HG03520 (cell line): ENCODE results near the gene CALN1.
"Not testable (repeated sequence)": the region's sequence is repeated elsewhere in the genome, so short reads cannot be mapped to it uniquely, and the experiment has no call there.

ENCODE experiments used
- ATAC-seq: cut with Tn5 transposase; IDR thresholded peaks from one replicate; pipeline ENCODE4 v1.9.1; 2021; ENCODE audit warnings: mild to moderate bottlenecking, moderate library complexity; ENCODE audit not compliant: unreplicated experiment

The CALN1 gene

GRCh38 chr7:72268796-72269195 is 143.3 kb downstream of the CALN1 start:
- ATAC-seq, result no peak

GRCh38 chr7:72268090-72268489 is 144.0 kb downstream of the CALN1 start:
- ATAC-seq, result no peak

DNA sequence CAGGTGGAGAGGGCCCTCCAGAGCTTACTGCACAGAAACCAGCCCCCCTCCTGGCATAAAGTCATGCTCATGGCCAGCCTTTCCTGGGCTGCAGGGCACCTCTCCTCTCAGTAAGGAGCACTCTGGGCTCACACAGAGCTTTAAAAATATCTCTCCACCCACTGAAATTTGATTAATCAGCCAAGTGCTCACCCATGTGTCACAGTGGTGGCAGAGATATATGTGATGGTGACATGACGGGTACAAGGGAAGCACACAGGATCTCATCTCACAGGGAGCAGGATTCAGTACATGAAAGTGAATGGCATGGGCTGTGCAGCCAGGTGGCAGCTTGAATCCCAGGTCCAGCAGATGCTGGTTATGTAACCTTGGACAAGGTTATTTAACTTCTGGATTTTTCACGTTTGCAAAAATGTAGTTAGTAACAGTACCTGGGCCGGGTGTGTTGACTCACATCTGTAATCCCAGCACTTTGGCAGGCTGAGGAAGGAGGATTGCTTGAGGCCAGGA is 144.8 kb downstream of the CALN1 start:
- no peak for ATAC-seq

- ATAC-seq, result no peak
These were observed 145.4 kb downstream of the CALN1 start for GRCh38 chr7:72266771-72267170.

DNA sequence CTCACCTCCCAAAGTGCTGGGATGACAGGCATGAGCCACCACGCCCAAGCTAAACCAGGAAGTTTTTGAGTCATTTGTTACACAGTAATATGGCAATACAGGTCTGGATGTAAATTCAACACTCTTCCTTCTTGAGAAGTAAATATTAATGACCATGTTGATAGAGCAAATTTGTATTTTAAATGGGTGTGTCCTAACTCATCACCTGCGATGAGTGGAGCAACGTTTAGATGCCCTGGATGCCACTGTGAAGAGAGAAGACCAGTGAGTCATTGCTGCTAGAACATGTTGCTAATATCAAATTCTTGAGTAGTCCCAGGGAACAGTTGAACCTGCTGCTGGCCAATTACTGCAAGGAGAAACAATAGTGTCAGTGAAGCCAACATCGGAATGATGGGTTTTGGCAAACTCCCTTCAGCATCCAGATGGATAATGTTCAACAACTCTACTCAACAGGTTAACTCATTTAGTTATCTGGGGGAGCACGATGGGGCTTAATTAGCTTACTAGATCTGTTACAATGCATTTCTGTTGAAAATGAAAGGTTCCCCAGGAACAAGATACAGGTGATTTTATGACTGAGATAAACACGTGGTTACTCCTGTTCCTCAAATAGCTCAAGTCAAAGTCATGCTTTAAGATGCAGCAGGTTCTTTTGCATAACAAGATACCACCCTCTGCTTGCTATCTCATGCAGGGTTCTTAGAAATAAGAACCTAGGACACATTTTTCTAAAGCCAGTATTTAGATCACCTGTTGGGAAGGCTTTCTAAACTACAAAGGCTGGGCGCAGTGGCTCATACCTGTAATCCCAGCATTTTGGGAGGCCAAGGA is 146.8 kb downstream of the CALN1 start:
- no peak for ATAC-seq

- ATAC-seq, result no peak
These were observed 151.7 kb downstream of the CALN1 start for GRCh38 chr7:72260406-72260805.

DNA sequence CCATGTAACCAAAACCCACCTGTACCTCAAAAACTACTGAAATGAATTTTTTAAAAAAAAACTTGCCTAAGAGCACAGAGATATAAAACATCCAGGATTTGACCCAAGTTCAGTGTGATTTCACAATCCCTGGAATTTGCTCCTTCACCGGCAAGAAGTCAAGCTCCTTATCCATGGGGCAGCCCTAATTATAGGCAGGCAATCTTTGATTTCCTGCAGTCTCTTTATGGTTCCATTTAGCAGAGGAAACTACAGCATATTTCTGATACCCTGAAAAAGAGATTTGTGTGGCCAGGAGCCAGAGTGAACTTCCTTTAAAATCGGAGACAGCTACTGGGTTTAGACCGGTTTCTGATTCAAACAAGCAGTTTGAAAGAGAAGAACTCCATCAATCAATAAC is 154.1 kb downstream of the CALN1 start:
- no peak for ATAC-seq

- ATAC-seq, result no peak
These were observed 157.7 kb downstream of the CALN1 start for GRCh38 chr7:72254455-72254854.

GRCh38 chr7:72249106-72249505 is 163.0 kb downstream of the CALN1 start:
- no peak for ATAC-seq

DNA sequence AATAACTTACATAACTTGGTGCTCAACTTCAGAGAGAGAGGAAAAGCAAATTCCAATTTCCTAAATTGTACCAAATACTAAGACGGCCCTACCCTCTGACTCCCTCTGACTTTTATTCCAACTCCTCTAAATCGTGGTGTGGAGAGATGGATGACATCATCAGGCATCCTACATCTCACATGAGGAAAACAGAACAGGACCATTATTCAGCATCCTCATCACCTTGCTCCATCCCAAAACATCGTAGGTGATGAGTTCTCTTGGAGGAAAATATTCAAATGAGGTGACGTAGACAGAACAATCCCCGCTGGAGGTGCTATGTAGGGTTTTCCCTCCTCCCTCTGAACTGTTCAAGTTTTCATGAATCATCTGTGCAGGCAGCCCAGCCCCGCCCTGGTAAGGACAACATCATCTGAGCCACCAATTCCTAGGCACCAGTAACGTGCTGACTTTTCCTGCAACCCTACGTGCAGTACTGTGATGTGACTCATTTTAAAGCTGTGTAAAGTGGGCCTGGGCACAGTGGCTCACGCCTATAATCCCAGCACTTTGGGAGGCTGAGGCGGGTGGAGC is 167.2 kb downstream of the CALN1 start:
- ATAC-seq, result no peak

DNA sequence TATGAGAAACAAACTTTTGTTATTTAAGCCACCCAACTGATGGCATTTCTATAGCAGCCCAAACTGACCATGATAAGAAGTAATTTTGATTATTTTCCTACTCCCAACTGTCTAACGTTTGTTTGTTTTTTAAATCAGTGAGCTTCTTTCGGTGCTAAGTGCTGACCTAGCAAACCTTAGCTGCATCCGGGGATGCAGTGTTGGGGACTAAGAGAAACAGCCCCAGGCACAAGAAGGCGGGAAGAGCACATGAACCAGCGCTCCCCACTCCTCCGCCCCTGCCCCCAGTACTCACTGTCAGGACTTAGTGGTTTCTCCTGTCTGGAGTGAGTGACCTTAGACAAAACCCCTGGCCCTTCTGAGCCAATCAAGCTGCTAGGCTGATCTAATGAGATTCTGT is 168.8 kb downstream of the CALN1 start:
- ATAC-seq, result no peak

DNA sequence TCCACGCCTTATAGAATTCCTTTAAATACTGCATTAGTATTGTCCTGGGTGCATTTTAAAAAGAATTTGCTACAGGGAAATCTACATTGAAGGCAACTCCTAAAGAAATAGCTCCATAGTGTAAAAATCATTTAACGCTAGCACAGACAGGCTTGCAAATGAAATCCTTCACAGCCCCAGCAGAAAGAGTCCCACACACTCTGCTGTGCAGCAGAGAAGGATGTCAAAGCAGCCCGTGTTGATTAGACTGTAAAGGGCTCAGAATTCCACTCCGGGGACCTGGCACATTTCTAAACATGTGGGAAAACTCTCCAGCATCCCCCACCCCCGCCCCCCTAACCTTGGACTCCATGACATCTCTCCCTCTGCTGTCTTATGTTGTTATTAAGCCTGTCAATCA is 176.8 kb downstream of the CALN1 start:
- ATAC-seq, result no peak

GRCh38 chr7:72234086-72234485 is 178.1 kb downstream of the CALN1 start:
- ATAC-seq, result no peak

DNA sequence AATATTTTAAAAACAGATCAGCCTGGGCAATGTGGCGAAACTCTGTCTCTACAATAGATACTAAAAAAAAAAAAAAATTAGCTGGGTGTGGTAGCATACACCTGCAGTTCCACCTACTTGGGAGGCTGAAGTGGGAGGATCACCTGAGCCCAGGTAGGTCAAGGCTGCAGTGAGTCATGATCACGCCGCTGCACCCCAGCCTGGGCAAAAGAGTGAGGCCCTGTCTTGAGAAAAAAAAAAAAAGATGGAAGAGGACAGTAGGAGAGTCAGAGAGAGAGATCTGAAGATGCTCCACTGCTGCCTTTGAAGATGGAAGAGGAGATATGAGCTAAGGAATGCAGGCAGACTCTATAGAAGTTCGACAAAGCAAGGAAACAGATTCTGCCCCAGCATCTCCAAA is 181.9 kb downstream of the CALN1 start:
- ATAC-seq, result no peak

DNA sequence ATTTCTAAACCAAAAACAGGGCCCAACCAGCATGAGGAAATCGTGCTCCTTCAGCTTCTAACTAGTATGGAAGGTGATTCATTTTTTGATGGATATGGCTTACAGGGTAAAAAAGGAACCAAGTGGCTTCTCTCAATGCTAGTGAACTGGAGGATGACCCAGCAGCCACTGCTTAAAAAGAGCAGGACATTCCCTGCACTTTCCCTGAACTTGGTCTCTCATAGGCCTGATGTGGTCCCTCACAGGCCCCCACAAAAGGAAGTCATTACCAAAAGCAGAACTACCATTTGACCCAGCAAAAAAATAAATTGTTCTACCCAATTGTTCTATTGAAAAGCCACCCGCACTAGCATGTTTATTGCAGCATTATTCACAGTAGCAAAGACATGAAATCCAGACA is 188.8 kb downstream of the CALN1 start:
- no peak for ATAC-seq

GRCh38 chr7:72222136-72222535 is 190.0 kb downstream of the CALN1 start:
- ATAC-seq, result no peak

GRCh38 chr7:72219500-72219899 is 192.6 kb downstream of the CALN1 start:
- ATAC-seq, result no peak

- no peak for ATAC-seq
These were observed 195.0 kb downstream of the CALN1 start for GRCh38 chr7:72217151-72217550.

GRCh38 chr7:72213769-72214168 is 198.4 kb downstream of the CALN1 start:
- ATAC-seq, result no peak

- ATAC-seq, result no peak
These were observed 199.1 kb downstream of the CALN1 start for GRCh38 chr7:72213081-72213480.

DNA sequence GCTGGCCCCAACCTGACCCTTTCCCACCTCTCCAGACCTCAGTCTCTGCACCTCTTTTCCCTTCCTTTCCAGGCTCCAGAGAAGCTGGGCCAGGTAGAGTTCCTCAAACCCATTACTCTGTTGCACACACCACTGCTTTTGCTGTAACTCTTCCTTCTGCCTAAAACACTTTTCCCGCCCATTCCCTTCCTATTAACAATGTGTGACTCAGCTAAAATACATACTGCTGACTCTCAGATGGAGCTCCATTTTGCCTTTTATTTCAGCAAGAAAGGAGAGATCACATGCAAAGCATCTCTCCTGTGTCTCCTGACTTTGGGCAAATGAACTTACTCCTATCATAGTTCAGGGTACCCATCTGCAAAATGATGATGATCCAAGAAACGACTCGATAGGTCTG is 201.0 kb downstream of the CALN1 start:
- ATAC-seq, result no peak

DNA sequence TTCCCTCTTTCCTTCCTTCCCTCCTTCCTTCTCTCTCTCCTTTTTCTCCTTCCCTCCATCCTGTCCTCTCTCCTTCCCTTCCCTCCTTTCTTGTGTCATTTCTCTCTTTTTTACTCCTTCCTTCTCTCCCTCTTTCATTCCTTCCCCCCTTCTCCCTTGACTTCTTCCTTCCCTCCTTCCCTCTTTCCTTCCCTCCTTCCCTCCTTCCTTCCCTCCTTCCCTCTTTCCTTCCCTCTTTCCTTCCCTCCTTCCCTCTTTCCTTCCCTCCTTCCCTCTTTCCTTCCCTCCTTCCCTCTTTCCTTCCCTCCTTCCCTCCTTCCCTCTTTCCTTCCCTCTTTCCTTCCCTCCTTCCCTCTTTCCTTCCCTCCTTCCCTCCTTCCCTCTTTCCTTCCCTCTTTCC is 203.1 kb downstream of the CALN1 start:
- ATAC-seq, result not testable (repeated sequence)
